CD4-positive, alpha-beta memory T cell (primary cell): ENCODE data around the gene IL4I1. TPM values are rescaled to one million over a fixed set of nuclear protein-coding genes. Genes with fewer than 3 reads are reported as not detected.

ENCODE experiments used
- CTCF ChIA-PET: fragments of 350-600 bp; sonication (Branson Sonifier 250); formaldehyde crosslinking; loops from one replicate; lab custom pipeline; 2021; ENCODE audit warnings: inconsistent platforms; ENCODE audit not compliant: partially characterized antibody; lab: Charles Lee
- POLR2A ChIA-PET: fragments of 350-600 bp; sonication (Branson Sonifier 250); formaldehyde crosslinking; loops from one replicate; lab custom pipeline; 2021; ENCODE audit not compliant: partially characterized antibody; lab: Charles Lee
- DNase-seq, 5 donors: peaks; one replicate each; pipeline versions ENCODE4 v3.0.0 to v3.0.0-alpha.2; 2020 to 2022; ENCODE audit warnings: mixed read lengths in 1 of 5
- H3K27ac ChIP-seq: one replicate; pipeline ENCODE4 v1.7.0; 2013; ENCODE audit warnings: low read depth, low read length
- H3K27me3 ChIP-seq: 2 replicates; pipeline ENCODE4 v1.7.0; 2013; ENCODE audit warnings: mild to moderate bottlenecking, low read length, moderate library complexity; ENCODE audit not compliant: insufficient read depth
- H3K36me3 ChIP-seq: 2 replicates; pipeline ENCODE4 v1.7.0; 2013; ENCODE audit warnings: mild to moderate bottlenecking, low read length, moderate library complexity; ENCODE audit not compliant: insufficient read depth
- H3K4me1 ChIP-seq: 2 replicates; pipeline ENCODE4 v1.7.0; 2013; ENCODE audit warnings: mild to moderate bottlenecking, low read length, moderate library complexity; ENCODE audit not compliant: insufficient read depth
- H3K4me3 ChIP-seq, 2 donors: one replicate each; pipeline ENCODE4 v1.7.0; 2013; ENCODE audit warnings: low read length in 2 of 2, mild to moderate bottlenecking in 1 of 2
- H3K9me3 ChIP-seq, 2 donors: one replicate each; pipeline ENCODE4 v1.7.0; 2013; ENCODE audit warnings: low read length in 2 of 2, control low read depth in 1 of 2; ENCODE audit not compliant: control insufficient read depth in 1 of 2
- H3K27ac Mint-ChIP-seq, 7 donors: one replicate each; pipeline ENCODE4 v1.8.0; 2020 to 2021; ENCODE audit warnings: mixed read lengths in 7 of 7, mild to moderate bottlenecking in 6 of 7, inconsistent platforms in 3 of 7, moderate library complexity in 3 of 7
- H3K27me3 Mint-ChIP-seq, 2 donors: one replicate each; pipeline ENCODE4 v1.8.0; 2020 to 2021; ENCODE audit warnings: mixed read lengths in 2 of 2
- H3K36me3 Mint-ChIP-seq, 2 donors: one replicate each; pipeline ENCODE4 v1.8.0; 2020 to 2021; ENCODE audit warnings: mixed read lengths in 2 of 2, inconsistent platforms in 1 of 2, mild to moderate bottlenecking in 1 of 2
- H3K4me1 Mint-ChIP-seq, 4 donors: one replicate each; pipeline ENCODE4 v1.8.0; 2020 to 2021; ENCODE audit warnings: mixed read lengths in 4 of 4, mild to moderate bottlenecking in 1 of 4
- H3K4me3 Mint-ChIP-seq, 8 donors: one replicate each; pipeline ENCODE4 v1.8.0; 2020 to 2021; ENCODE audit warnings: mixed read lengths in 8 of 8, mild to moderate bottlenecking in 7 of 8, moderate library complexity in 6 of 8, inconsistent platforms in 3 of 8
- H3K9me3 Mint-ChIP-seq, 8 donors: one replicate each; pipeline ENCODE4 v1.8.0; 2020 to 2021; ENCODE audit warnings: mixed read lengths in 8 of 8, mild to moderate bottlenecking in 5 of 8, inconsistent platforms in 3 of 8, moderate library complexity in 1 of 8
- intact Hi-C: fragments of 100-400 bp; cut with micrococcal nuclease; formaldehyde crosslinking; loops from one replicate; pipeline ENCODE4 v1.15.1; 2023
- microRNA-seq: library from miRNA; unstranded; fragments of <30 nt; microRNA quantifications from one replicate; pipeline ENCODE4 v1.2.0, GENCODE V29; 2021; ENCODE audit warnings: borderline replicate concordance, borderline number of aligned reads, borderline microRNAs expressed, mixed read lengths
- polyA plus RNA-seq, 2 donors: library from polyadenylated mRNA; unstranded; fragments of 300-500 nt; fragmentation: Illumina TruSeq; gene quantifications; one replicate each; pipeline ENCODE4 v1.2.3, GENCODE V29; 2021
- total RNA-seq, 2 experiments: library from RNA; stranded (reverse); gene quantifications; one replicate each; pipeline ENCODE4 v1.2.3, GENCODE V29; 2021

IL4I1 gene
- total and polyA plus RNA-seq, 4 experiments from 2014 or later = 2.6 to 10.4 (median 6.4) TPM

GRCh38 chr19:49840321-49840720, 56.4 kb downstream of the IL4I1 start:
- no peaks in the 10 kb centered on the region for H3K27me3 ChIP-seq
- no peak for DNase-seq
- no peak overlapping the region for H3K27ac ChIP-seq
- peaks cover 22% of the 10 kb centered on the region for H3K36me3 ChIP-seq
- POLR2A ChIA-PET = no interaction called here
- Mint-ChIP-seq H3K9me3 (no peaks in the 10 kb centered on the region), H3K27ac (no peak overlapping the region), H3K4me1 (no peaks in the 10 kb centered on the region), H3K4me3 (peak overlapping the region in 1 of 8 donors; percentile 68), H3K36me3 (peaks cover 18 to 20% of the 10 kb centered on the region in 2 donors), H3K27me3 (no peaks in the 10 kb centered on the region)
- no peak overlapping the region for H3K4me3 ChIP-seq
- H3K4me1 ChIP-seq = no peaks in the 10 kb centered on the region
- no peaks in the 10 kb centered on the region for H3K9me3 ChIP-seq
- CTCF ChIA-PET = no interaction called here
- intact Hi-C loops = no loop called here

- H3K9me3 Mint-ChIP-seq = no peaks in the 10 kb centered on the region
Measured at GRCh38 chr19:49839713-49840112, 57.0 kb downstream of the IL4I1 start.

More at GRCh38 chr19:49839713-49840112, 57.0 kb downstream of the IL4I1 start:
- intact Hi-C loops = no loop called here
- Histone ChIP-seq H3K4me1 (no peaks in the 10 kb centered on the region), H3K4me3 (no peak overlapping the region), H3K27me3 (no peaks in the 10 kb centered on the region), H3K9me3 (no peaks in the 10 kb centered on the region), H3K36me3 (peaks cover 22% of the 10 kb centered on the region), H3K27ac (no peak overlapping the region)
- POLR2A ChIA-PET = no interaction called here
- no peak for DNase-seq
- Mint-ChIP-seq H3K27me3 (no peaks in the 10 kb centered on the region), H3K27ac (no peak overlapping the region), H3K4me1 (no peaks in the 10 kb centered on the region), H3K36me3 (peaks cover 20 to 23% of the 10 kb centered on the region in 2 donors), H3K4me3 (no peak overlapping the region)
- CTCF ChIA-PET = no interaction called here

Small RNA genes within 50 kb of the gene (microRNA-seq; reads per million reads assigned to microRNA genes)
- gene MIR4749 (not detected), gene MIR4750 (not detected)

Other genes with a start within 250 kb of the IL4I1 start
- gene IRF3, start 231.0 kb downstream of the IL4I1 start, total RNA-seq = 100 to 1,000 TPM; 366 to 386 TPM
- 10 to 100 TPM; 64.1 to 72.8 TPM for gene IRF3, start 231.0 kb downstream of the IL4I1 start, polyA plus RNA-seq
- gene BCL2L12, start 231.0 kb downstream of the IL4I1 start, total RNA-seq = 10 to 100 TPM; 21.9 to 22.1 TPM
- gene BCL2L12, start 231.0 kb downstream of the IL4I1 start, polyA plus RNA-seq = 10 to 100 TPM; 16.3 to 17.2 TPM
- 10 to 100 TPM; 76.6 to 92.9 TPM for gene PRMT1, start 219.6 kb downstream of the IL4I1 start, total RNA-seq
- gene PRMT1, start 219.6 kb downstream of the IL4I1 start, polyA plus RNA-seq = 100 to 1,000 TPM; 140 to 213 TPM
- 1 to 10 TPM; 4.0 to 4.4 TPM for gene ADM5, start 207.3 kb downstream of the IL4I1 start, total RNA-seq
- gene ADM5, start 207.3 kb downstream of the IL4I1 start, polyA plus RNA-seq = under 1 TPM in 1 of 2 donors, not detected in 1; 0.24 TPM
- gene CPT1C, start 205.8 kb downstream of the IL4I1 start, total RNA-seq = 1 to 10 TPM in 1 of 2 experiments, under 1 TPM in 1; 0.64 to 1.5 TPM
- gene CPT1C, start 205.8 kb downstream of the IL4I1 start, polyA plus RNA-seq = under 1 TPM; 0.24 to 0.57 TPM
- 1 to 10 TPM in 1 of 2 experiments, under 1 TPM in 1; 0.90 to 1.1 TPM for gene TSKS, start 133.6 kb downstream of the IL4I1 start, total RNA-seq
- under 1 TPM; 0.16 to 0.56 TPM for gene TSKS, start 133.6 kb downstream of the IL4I1 start, polyA plus RNA-seq
- gene AP2A1, start 129.9 kb downstream of the IL4I1 start, total RNA-seq = 10 to 100 TPM; 55.5 to 56.2 TPM
- gene AP2A1, start 129.9 kb downstream of the IL4I1 start, polyA plus RNA-seq = 1 to 10 TPM; 2.6 to 9.5 TPM
- 10 to 100 TPM; 22.4 to 24.1 TPM for gene FUZ, start 83.6 kb downstream of the IL4I1 start, total RNA-seq
- gene FUZ, start 83.6 kb downstream of the IL4I1 start, polyA plus RNA-seq = 1 to 10 TPM; 4.9 to 7.4 TPM
- 10 to 100 TPM; 41.8 to 48.8 TPM for gene MED25, start 78.6 kb downstream of the IL4I1 start, total RNA-seq
- 10 to 100 TPM; 10.7 to 22.9 TPM for gene MED25, start 78.6 kb downstream of the IL4I1 start, polyA plus RNA-seq
- gene PTOV1, start 45.7 kb downstream of the IL4I1 start, total RNA-seq = 100 to 1,000 TPM; 150 to 156 TPM
- gene PTOV1, start 45.7 kb downstream of the IL4I1 start, polyA plus RNA-seq = 10 to 100 TPM; 40.7 to 57.9 TPM
- 100 to 1,000 TPM; 171 to 192 TPM for gene PNKP, start 29.3 kb downstream of the IL4I1 start, total RNA-seq
- 10 to 100 TPM; 28.9 to 33.9 TPM for gene PNKP, start 29.3 kb downstream of the IL4I1 start, polyA plus RNA-seq
- 10 to 100 TPM; 19.7 to 20.2 TPM for gene AKT1S1, start 19.5 kb downstream of the IL4I1 start, total RNA-seq
- gene AKT1S1, start 19.5 kb downstream of the IL4I1 start, polyA plus RNA-seq = 1 to 10 TPM; 2.5 to 4.8 TPM
- gene TBC1D17, start 19.2 kb downstream of the IL4I1 start, total RNA-seq = 100 to 1,000 TPM; 101 TPM
- gene TBC1D17, start 19.2 kb downstream of the IL4I1 start, polyA plus RNA-seq = 10 to 100 TPM in 1 of 2 donors, 1 to 10 TPM in 1; 6.0 to 14.9 TPM
- 1 to 10 TPM; 7.9 to 8.3 TPM for gene ATF5, start 32.3 kb upstream of the IL4I1 start, total RNA-seq
- gene ATF5, start 32.3 kb upstream of the IL4I1 start, polyA plus RNA-seq = 1 to 10 TPM; 1.8 to 2.3 TPM
- gene NUP62, start 32.6 kb upstream of the IL4I1 start, total RNA-seq = 10 to 100 TPM; 65.2 to 68.2 TPM
- 10 to 100 TPM; 43.3 to 71.0 TPM for gene NUP62, start 32.6 kb upstream of the IL4I1 start, polyA plus RNA-seq
- gene SIGLEC11, start 64.3 kb upstream of the IL4I1 start, total RNA-seq = not detected
- gene SIGLEC11, start 64.3 kb upstream of the IL4I1 start, polyA plus RNA-seq = not detected
- 100 to 1,000 TPM; 109 to 114 TPM for gene VRK3, start 128.5 kb upstream of the IL4I1 start, total RNA-seq
- 100 to 1,000 TPM in 1 of 2 donors, 10 to 100 TPM in 1; 85.8 to 106 TPM for gene VRK3, start 128.5 kb upstream of the IL4I1 start, polyA plus RNA-seq
- gene ZNF473, start 129.1 kb upstream of the IL4I1 start, total RNA-seq = 1 to 10 TPM; 8.8 to 9.0 TPM
- 1 to 10 TPM; 2.0 to 5.1 TPM for gene ZNF473, start 129.1 kb upstream of the IL4I1 start, polyA plus RNA-seq